ENCODE data around the gene HS3ST1.

HS3ST1 gene

DNA sequence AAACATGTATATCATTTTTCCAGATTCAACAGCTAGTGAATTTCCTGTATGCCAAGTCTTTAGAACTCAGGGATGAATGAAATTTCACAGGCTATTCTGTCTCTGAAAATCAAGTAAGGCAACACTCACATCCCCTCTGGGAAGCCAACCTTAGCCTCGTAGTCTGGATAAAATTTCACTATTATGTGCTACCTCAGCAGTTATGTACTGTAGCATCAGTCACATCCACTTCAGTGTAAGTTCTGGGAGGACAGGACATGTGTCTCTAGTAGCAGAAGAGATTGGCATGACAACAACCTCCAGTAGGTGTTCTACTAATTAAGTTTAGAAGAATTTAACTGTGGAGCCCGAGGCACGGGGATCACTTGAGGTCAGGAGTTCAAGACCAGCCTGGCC, 42.4 kb upstream of the HS3ST1 start:
- Histone ChIP-seq H3K27me3 (ENCODE audit: control insufficient read depth, insufficient read depth, low read length) (no peaks in the 10 kb centered on the region), H3K9ac (no peak overlapping the region), H3K27ac (no peak overlapping the region), H2AFZ (no peak overlapping the region), H3K4me2 (ENCODE audit: low read length) (no peak overlapping the region), H3K9me3 (ENCODE audit: control insufficient read depth, low read length) (no peaks in the 10 kb centered on the region), H3K36me3 (ENCODE audit: control insufficient read depth, insufficient read depth, low read length) (peaks cover 3% of the 10 kb centered on the region), H3K4me3 (ENCODE audit: low read depth, low read length) (no peak overlapping the region), H3K79me2 (no peaks in the 10 kb centered on the region), H3K4me1 (no peaks in the 10 kb centered on the region)
- TF ChIP-seq CTCF (IDR thresholded peaks at IDR 0.05) = no peak

DNA sequence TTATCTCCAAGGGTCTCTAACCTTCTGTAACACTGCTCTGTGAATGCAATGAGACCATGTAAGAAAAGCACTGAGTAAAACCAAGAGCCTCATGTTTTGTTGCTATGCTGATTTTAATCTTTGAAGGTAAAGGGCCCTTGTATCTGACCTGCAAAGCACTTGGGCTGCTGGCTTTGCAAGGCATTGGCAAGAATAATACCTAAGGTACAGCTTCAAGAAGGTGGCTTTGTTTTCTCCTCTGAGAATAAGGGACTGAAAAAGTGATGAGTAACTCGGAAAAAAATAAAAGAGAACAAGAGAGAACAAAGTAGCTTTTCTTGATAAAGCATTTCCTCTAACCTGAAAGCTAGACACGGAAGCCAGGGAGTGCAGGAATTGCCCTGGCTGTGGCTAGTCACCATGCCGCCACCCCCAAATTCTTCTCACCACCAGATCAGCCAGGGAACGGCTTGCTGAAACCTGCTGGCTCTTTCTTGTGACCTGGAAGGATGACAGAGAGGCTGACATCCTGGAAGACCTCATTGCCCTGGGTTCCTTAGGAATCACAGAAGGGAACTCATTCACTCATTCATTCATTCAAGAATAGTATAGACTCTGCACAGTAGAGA, 41.8 kb upstream of the HS3ST1 start:
- Histone ChIP-seq H3K27ac (no peak overlapping the region), H3K36me3 (ENCODE audit: control insufficient read depth, insufficient read depth, low read length) (peaks cover 3% of the 10 kb centered on the region)

DNA sequence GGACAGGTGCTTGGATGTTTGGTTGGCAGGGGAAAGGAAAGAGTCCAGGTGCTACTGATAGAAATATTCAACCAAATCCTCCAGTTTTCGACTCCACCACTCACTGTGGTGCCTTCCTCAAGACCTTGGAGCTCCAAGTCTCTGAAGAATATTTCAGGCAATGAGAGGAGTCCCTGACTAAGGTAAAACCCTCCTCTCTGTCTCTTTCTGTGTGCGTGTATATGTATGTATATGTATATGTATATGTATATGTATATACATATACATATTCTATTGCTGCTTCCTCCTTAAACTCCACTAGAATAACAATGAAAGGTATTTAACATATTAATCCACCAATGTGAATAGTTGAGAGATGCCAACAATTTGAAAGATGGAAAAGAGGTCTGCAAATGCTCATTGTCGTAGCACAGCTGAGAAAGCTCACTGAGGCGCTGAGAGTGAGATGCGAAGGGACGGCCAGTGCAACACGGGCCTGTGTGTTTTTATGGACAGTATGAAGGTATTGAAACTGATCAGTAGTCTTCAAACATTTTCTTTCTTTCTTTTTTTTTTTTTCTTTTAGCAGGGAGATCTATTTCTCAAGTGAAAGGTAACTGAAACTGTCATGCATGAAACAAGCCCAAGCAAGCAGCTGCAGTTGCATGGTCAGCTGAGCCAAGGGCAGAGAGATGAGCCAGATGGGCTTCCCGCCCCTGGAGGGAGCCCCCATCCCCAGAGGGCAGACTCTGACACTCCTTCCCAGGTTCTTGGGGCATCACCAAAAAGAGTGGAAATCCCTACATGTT, 41.1 kb upstream of the HS3ST1 start:
- no peaks in the 10 kb centered on the region for H3K9me3 ChIP-seq (ENCODE audit: control insufficient read depth, low read length)
- no peak for TF ChIP-seq CTCF (IDR thresholded peaks at IDR 0.05)
- no peaks in the 10 kb centered on the region for H3K79me2 ChIP-seq
- no peak overlapping the region for H2AFZ ChIP-seq
- no peak overlapping the region for H3K4me2 ChIP-seq (ENCODE audit: low read length)
- no peak overlapping the region for H3K4me3 ChIP-seq (ENCODE audit: low read depth, low read length)
- no peaks in the 10 kb centered on the region for H3K27me3 ChIP-seq (ENCODE audit: control insufficient read depth, insufficient read depth, low read length)
- no peak overlapping the region for H3K27ac ChIP-seq
- no peaks in the 10 kb centered on the region for H3K4me1 ChIP-seq
- H3K36me3 ChIP-seq (ENCODE audit: control insufficient read depth, insufficient read depth, low read length) = peaks cover 3% of the 10 kb centered on the region
- no peak overlapping the region for H3K9ac ChIP-seq

More for the DNA sequence above, 41.8 kb upstream of the HS3ST1 start:
- Histone ChIP-seq H3K4me1 (no peaks in the 10 kb centered on the region), H3K4me2 (ENCODE audit: low read length) (no peak overlapping the region), H3K9ac (no peak overlapping the region), H3K79me2 (no peaks in the 10 kb centered on the region), H2AFZ (no peak overlapping the region), H3K4me3 (ENCODE audit: low read depth, low read length) (no peak overlapping the region), H3K9me3 (ENCODE audit: control insufficient read depth, low read length) (no peaks in the 10 kb centered on the region), H3K27me3 (ENCODE audit: control insufficient read depth, insufficient read depth, low read length) (no peaks in the 10 kb centered on the region)
- TF ChIP-seq CTCF (IDR thresholded peaks at IDR 0.05) = no peak

DNA sequence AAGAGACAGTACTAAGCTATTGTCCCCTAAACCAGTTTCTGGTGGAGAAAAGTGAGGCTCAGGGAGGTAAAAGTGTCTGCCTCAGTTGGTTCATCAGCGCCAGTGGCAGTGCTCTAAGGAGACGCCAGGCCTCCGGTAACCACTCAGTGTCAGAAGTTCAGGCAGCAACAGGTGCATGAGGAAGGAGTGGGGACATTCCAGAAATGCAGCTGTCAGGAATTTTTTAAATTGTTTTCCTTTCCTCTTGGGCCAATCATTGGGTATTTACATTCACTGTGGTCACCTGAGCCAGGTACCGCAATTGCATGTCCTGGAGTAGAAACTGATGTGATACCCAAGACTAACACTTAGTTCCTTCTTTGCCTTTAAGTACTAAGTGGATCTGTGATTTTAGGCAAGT, 40.2 kb upstream of the HS3ST1 start:
- Histone ChIP-seq H3K27me3 (ENCODE audit: control insufficient read depth, insufficient read depth, low read length) (no peaks in the 10 kb centered on the region), H3K79me2 (no peaks in the 10 kb centered on the region), H2AFZ (no peak overlapping the region), H3K4me1 (no peaks in the 10 kb centered on the region), H3K27ac (no peak overlapping the region), H3K9ac (no peak overlapping the region), H3K4me3 (ENCODE audit: low read depth, low read length) (no peak overlapping the region), H3K4me2 (ENCODE audit: low read length) (no peak overlapping the region), H3K36me3 (ENCODE audit: control insufficient read depth, insufficient read depth, low read length) (peaks cover 3% of the 10 kb centered on the region), H3K9me3 (ENCODE audit: control insufficient read depth, low read length) (no peaks in the 10 kb centered on the region)
- TF ChIP-seq CTCF (IDR thresholded peaks at IDR 0.05) = no peak
